Smooth muscle cell (in vitro differentiated cells): Measurements from ENCODE around the gene VSIG10. TPM values are rescaled to one million over a fixed set of nuclear protein-coding genes. Genes with fewer than 3 reads are reported as not detected.

Experiments
- DNase-seq: peaks from one replicate; lab custom pipeline; 2025; ENCODE audit not compliant: unreplicated experiment; lab: John Stamatoyannopoulos, UW
- H2AFZ ChIP-seq: fragments of 200-600 bp; sonication (generic); 2 replicates; pipeline ENCODE4 v1.6.0; 2016; ENCODE audit warnings: antibody characterized with exemption, low read depth, mild to moderate bottlenecking
- H3F3A ChIP-seq: fragments of 200-600 bp; sonication (generic); 2 replicates; pipeline ENCODE4 v1.6.0; 2017; ENCODE audit warnings: antibody characterized with exemption, low read depth
- H3K27ac ChIP-seq: fragments of 200-600 bp; sonication (generic); 2 replicates; pipeline ENCODE4 v1.5.1; 2016; ENCODE audit warnings: low read depth, mild to moderate bottlenecking
- H3K27me3 ChIP-seq: fragments of 200-600 bp; sonication (generic); 2 replicates; pipeline ENCODE4 v1.6.1; 2016; ENCODE audit warnings: low read depth, mild to moderate bottlenecking
- H3K36me3 ChIP-seq: fragments of 200-600 bp; sonication (generic); 2 replicates; pipeline ENCODE4 v1.5.1; 2016; ENCODE audit warnings: low read depth
- H3K4me1 ChIP-seq: fragments of 200-600 bp; sonication (generic); 2 replicates; pipeline ENCODE4 v1.5.1; 2016; ENCODE audit warnings: low read depth
- H3K4me2 ChIP-seq: fragments of 200-600 bp; sonication (generic); 2 replicates; pipeline ENCODE4 v1.6.0; 2016; ENCODE audit warnings: mild to moderate bottlenecking
- H3K4me3 ChIP-seq: fragments of 200-600 bp; sonication (generic); 2 replicates; pipeline ENCODE4 v1.5.1; 2016; ENCODE audit warnings: mild to moderate bottlenecking
- H3K79me2 ChIP-seq: fragments of 200-600 bp; sonication (generic); 2 replicates; pipeline ENCODE4 v1.6.0; 2016; ENCODE audit warnings: low read depth, mild to moderate bottlenecking
- H3K9ac ChIP-seq: fragments of 200-600 bp; sonication (generic); 2 replicates; pipeline ENCODE4 v1.6.0; 2016; ENCODE audit warnings: low read depth
- H3K9me3 ChIP-seq: fragments of 200-600 bp; sonication (generic); replicated peaks from 2 replicates; pipeline ENCODE4 v1.5.1; 2016; ENCODE audit warnings: low read depth
- H4K20me1 ChIP-seq: fragments of 200-600 bp; sonication (generic); 2 replicates; pipeline ENCODE4 v1.6.0; 2016; ENCODE audit warnings: low read depth
- whole genome bisulfite sequencing: methylation state at CpG from one replicate; pipeline ENCODE4 v1.1.7; 2016; ENCODE audit warnings: low lambda C conversion rate; 5-methylcytosine and 5-hydroxymethylcytosine counted together
- polyA plus RNA-seq: library from polyadenylated mRNA; unstranded; fragments of >200 nt; fragmentation: Nextera tagmentation; extraction: Ambion mirVana; gene quantifications from 2 replicates; pipeline ENCODE4 v1.2.1, GENCODE V29; 2016
- total RNA-seq: library from RNA; depleted of rRNA; stranded (reverse); fragments of >200 nt; gene quantifications from 2 replicates; pipeline ENCODE4 v1.2.3, GENCODE V29; 2014
- TF ChIP-seq, protein P1 (sequence below): fragments of 200-600 bp; sonication (generic); IDR thresholded peaks from 2 replicates; pipeline ENCODE4 v1.5.1; 2017; ENCODE audit warnings: borderline replicate concordance, mild to moderate bottlenecking, antibody characterized with exemption; ENCODE audit not compliant: insufficient read depth, poor library complexity, severe bottlenecking

The VSIG10 gene
- total and polyA plus RNA-seq, 2 experiments from 2014 or later: 2.3 to 3.0 TPM

DNA sequence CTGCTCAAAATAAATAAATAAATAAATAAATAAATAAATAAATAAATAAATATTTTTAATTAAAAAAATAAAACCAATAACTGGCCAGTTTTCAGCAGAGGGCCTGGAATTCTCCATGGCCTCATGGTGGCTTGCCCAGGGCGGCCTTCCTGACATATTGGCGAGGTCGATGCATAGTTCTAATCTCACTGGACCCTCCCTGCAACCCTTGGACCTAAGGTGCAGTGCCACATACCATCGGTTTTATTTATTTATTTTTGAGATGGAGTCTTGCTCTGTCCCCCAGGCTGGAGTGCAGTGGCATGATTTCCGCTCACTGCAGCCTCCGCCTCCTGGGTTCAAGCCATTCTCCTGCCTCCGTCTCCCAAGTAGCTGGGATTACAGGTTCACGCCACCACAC, 3.9 kb upstream of the VSIG10 start:
- 96% methylated on average over 8 of the region's 8 CpGs for WGBS
- Histone ChIP-seq H4K20me1 (no peaks in the 10 kb centered on the region), H3K27ac (no peak overlapping the region), H2AFZ (no peak overlapping the region), H3K36me3 (no peaks in the 10 kb centered on the region), H3F3A (no peaks in the 10 kb centered on the region), H3K4me3 (no peak overlapping the region), H3K27me3 (no peaks in the 10 kb centered on the region), H3K9ac (no peak overlapping the region), H3K9me3 (no peaks in the 10 kb centered on the region), H3K79me2 (no peaks in the 10 kb centered on the region), H3K4me1 (peaks cover 3% of the 10 kb centered on the region), H3K4me2 (no peak overlapping the region)
- TF ChIP-seq, protein P1, sequence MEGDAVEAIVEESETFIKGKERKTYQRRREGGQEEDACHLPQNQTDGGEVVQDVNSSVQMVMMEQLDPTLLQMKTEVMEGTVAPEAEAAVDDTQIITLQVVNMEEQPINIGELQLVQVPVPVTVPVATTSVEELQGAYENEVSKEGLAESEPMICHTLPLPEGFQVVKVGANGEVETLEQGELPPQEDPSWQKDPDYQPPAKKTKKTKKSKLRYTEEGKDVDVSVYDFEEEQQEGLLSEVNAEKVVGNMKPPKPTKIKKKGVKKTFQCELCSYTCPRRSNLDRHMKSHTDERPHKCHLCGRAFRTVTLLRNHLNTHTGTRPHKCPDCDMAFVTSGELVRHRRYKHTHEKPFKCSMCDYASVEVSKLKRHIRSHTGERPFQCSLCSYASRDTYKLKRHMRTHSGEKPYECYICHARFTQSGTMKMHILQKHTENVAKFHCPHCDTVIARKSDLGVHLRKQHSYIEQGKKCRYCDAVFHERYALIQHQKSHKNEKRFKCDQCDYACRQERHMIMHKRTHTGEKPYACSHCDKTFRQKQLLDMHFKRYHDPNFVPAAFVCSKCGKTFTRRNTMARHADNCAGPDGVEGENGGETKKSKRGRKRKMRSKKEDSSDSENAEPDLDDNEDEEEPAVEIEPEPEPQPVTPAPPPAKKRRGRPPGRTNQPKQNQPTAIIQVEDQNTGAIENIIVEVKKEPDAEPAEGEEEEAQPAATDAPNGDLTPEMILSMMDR: no peak
- no peak for DNase-seq

DNA sequence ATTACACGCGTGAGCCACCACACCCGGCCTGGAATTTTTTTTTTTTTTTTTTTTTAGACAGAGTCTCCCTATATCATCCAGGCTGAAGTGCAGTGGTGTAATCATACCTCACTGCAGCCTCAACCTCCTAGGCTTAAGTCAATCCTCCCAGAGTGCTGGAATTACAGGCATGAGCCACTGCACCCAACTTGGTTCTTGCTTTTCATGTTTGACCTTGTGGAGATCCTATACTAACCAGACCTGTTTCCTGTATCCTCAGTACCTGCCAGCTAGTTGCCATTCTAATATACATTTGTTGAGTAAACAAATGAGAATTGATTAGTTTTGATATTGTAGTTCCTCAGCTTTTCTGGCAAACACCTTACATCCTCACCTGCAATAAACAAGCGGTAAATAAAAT, 3.2 kb upstream of the VSIG10 start:
- Histone ChIP-seq H4K20me1 (no peaks in the 10 kb centered on the region), H3F3A (no peaks in the 10 kb centered on the region), H3K4me3 (no peak overlapping the region), H3K9me3 (no peaks in the 10 kb centered on the region), H2AFZ (no peak overlapping the region), H3K79me2 (no peaks in the 10 kb centered on the region), H3K4me1 (peaks cover 3% of the 10 kb centered on the region), H3K27ac (no peak overlapping the region), H3K36me3 (no peaks in the 10 kb centered on the region), H3K27me3 (no peaks in the 10 kb centered on the region), H3K4me2 (no peak overlapping the region), H3K9ac (no peak overlapping the region)
- DNase-seq: no peak
- WGBS: 75% methylated on average over 4 of the region's 4 CpGs
- TF ChIP-seq, protein P1: no peak

DNA sequence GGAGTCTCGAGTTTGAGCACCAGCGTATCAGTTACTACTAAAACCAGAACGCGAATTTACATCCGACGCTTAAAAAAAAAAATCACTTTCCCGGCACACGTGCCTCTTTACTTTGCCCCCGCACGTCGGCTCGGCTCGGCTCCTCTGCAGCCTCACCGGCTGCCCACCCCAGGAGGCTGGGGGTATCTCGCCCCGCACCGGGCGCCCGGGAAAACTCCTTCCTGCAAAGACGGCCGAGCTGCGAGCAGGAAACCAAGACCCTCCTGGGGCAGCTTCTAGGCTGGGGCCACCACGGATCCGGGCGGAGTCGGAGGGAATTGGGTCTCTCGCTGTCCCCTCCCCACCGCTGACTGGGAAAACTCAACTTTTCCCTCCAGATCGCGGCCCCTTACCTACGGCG, 610 bp downstream of the VSIG10 start:
- Histone ChIP-seq H2AFZ (peak overlapping the region; percentile 91), H4K20me1 (no peaks in the 10 kb centered on the region), H3K27me3 (no peaks in the 10 kb centered on the region), H3K9ac (no peak overlapping the region), H3K4me1 (peaks cover 3% of the 10 kb centered on the region), H3K36me3 (no peaks in the 10 kb centered on the region), H3F3A (no peaks in the 10 kb centered on the region), H3K27ac (no peak overlapping the region), H3K79me2 (no peaks in the 10 kb centered on the region), H3K9me3 (no peaks in the 10 kb centered on the region), H3K4me3 (peak overlapping the region; percentile 86), H3K4me2 (peak overlapping the region; percentile 99)
- peak; percentile 36 for DNase-seq
- TF ChIP-seq, protein P1: no peak
- WGBS: under 1% methylated on average over 32 of the region's 32 CpGs

DNA sequence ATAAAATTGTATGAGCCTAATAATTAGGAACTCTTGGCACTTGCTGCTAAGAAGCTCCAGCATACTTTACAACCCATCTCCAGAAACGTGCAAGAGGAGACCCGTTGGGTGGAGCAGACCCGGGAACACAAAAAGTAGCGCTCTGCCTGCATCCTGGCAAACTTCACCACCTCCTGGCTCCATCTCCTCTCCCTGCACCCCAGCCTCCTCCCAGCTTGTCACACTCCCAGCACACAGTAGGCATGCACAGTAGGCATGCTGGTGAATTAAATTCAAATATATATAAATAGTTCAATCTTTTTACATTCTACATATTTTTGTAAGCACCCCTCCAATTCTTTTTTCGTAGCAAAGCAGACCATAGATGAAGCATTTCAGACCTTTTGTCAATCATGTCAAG, 1.2 kb downstream of the VSIG10 start:
- Histone ChIP-seq H3K4me3 (peak overlapping the region; percentile 86), H3K9ac (no peak overlapping the region), H3K4me1 (peaks cover 3% of the 10 kb centered on the region), H3K27ac (no peak overlapping the region), H3K9me3 (no peaks in the 10 kb centered on the region), H2AFZ (no peak overlapping the region), H3K79me2 (no peaks in the 10 kb centered on the region), H3K36me3 (no peaks in the 10 kb centered on the region), H3K27me3 (no peaks in the 10 kb centered on the region), H3K4me2 (peak overlapping the region; percentile 99), H4K20me1 (no peaks in the 10 kb centered on the region), H3F3A (no peaks in the 10 kb centered on the region)
- TF ChIP-seq, protein P1: no peak
- WGBS: 21% methylated on average over 5 of the region's 5 CpGs
- DNase-seq: no peak
